Endothelial cell (in vitro differentiated cells): ENCODE measurements around the gene PLXNA2. TPM values are rescaled to one million over a fixed set of nuclear protein-coding genes. Genes with fewer than 3 reads are reported as not detected.

ENCODE experiments used
- DNase-seq: peaks from one replicate; pipeline ENCODE4 v3.0.0; 2021; ENCODE audit warnings: low spot score
- H3K27ac Mint-ChIP-seq: one replicate; pipeline ENCODE4 v1.8.0; 2021; ENCODE audit warnings: mixed read lengths, inconsistent platforms; ENCODE audit not compliant: unreplicated experiment
- H3K27me3 Mint-ChIP-seq: one replicate; pipeline ENCODE4 v1.8.0; 2021; ENCODE audit warnings: mild to moderate bottlenecking, moderate library complexity, mixed read lengths, inconsistent platforms; ENCODE audit not compliant: unreplicated experiment
- H3K36me3 Mint-ChIP-seq: one replicate; pipeline ENCODE4 v1.8.0; 2021; ENCODE audit warnings: mild to moderate bottlenecking, low read depth, mixed read lengths, inconsistent platforms; ENCODE audit not compliant: unreplicated experiment
- H3K4me1 Mint-ChIP-seq: one replicate; pipeline ENCODE4 v1.8.0; 2021; ENCODE audit warnings: mild to moderate bottlenecking, mixed read lengths, inconsistent platforms; ENCODE audit not compliant: unreplicated experiment
- H3K4me3 Mint-ChIP-seq: one replicate; pipeline ENCODE4 v1.8.0; 2021; ENCODE audit warnings: mild to moderate bottlenecking, mixed read lengths, inconsistent platforms; ENCODE audit not compliant: unreplicated experiment
- H3K9me3 Mint-ChIP-seq: one replicate; pipeline ENCODE4 v1.8.0; 2021; ENCODE audit warnings: mixed read lengths, inconsistent platforms; ENCODE audit not compliant: unreplicated experiment
- CTCF ChIP-seq: fragments of 200-600 bp; sonication (generic); IDR thresholded peaks from one replicate; pipeline ENCODE4 v1.5.0; 2021; ENCODE audit warnings: antibody characterized with exemption; ENCODE audit not compliant: unreplicated experiment
- total RNA-seq: library from RNA; stranded (reverse); fragmentation: NEBNext Ultra II Directional; extraction: Animal tissue kit (Norgen Biotek cat#: 25700); gene quantifications from one replicate; pipeline ENCODE4 v1.2.1, GENCODE V29; 2021; ENCODE audit not compliant: unreplicated experiment

Gene PLXNA2
- total RNA-seq, 1 donor from 2014 or later = 25.6 TPM

GRCh38 chr1:208162903-208163302 is 81.3 kb downstream of the PLXNA2 start:
- no peak for DNase-seq
- no peaks in the 10 kb centered on the region for H3K36me3 Mint-ChIP-seq
- no peak for TF ChIP-seq CTCF
- peaks cover 66% of the 10 kb centered on the region for H3K4me1 Mint-ChIP-seq
- no peaks in the 10 kb centered on the region for H3K9me3 Mint-ChIP-seq
- H3K27me3 Mint-ChIP-seq = peaks cover 6% of the 10 kb centered on the region
- H3K27ac Mint-ChIP-seq = no peak overlapping the region
- H3K4me3 Mint-ChIP-seq = no peak overlapping the region

- Mint-ChIP-seq H3K36me3 (no peaks in the 10 kb centered on the region), H3K9me3 (no peaks in the 10 kb centered on the region), H3K4me1 (peaks cover 58% of the 10 kb centered on the region), H3K27ac (no peak overlapping the region), H3K4me3 (no peak overlapping the region), H3K27me3 (peaks cover 6% of the 10 kb centered on the region)
- DNase-seq = no peak
- TF ChIP-seq CTCF = no peak
Measured at GRCh38 chr1:208161656-208162375, 82.4 kb downstream of the PLXNA2 start.

GRCh38 chr1:208161005-208161404 is 83.2 kb downstream of the PLXNA2 start:
- no peak overlapping the region for H3K4me3 Mint-ChIP-seq
- no peak overlapping the region for H3K27ac Mint-ChIP-seq

GRCh38 chr1:208160259-208160819 is 83.8 kb downstream of the PLXNA2 start:
- Mint-ChIP-seq H3K36me3 (no peaks in the 10 kb centered on the region), H3K9me3 (no peaks in the 10 kb centered on the region), H3K4me1 (peaks cover 45% of the 10 kb centered on the region)

More at GRCh38 chr1:208161005-208161404, 83.2 kb downstream of the PLXNA2 start:
- Mint-ChIP-seq H3K9me3 (no peaks in the 10 kb centered on the region), H3K27me3 (peaks cover 6% of the 10 kb centered on the region), H3K36me3 (no peaks in the 10 kb centered on the region), H3K4me1 (peaks cover 52% of the 10 kb centered on the region)
- no peak for DNase-seq
- TF ChIP-seq CTCF = no peak

More at GRCh38 chr1:208160259-208160819, 83.8 kb downstream of the PLXNA2 start:
- DNase-seq = no peak
- Mint-ChIP-seq H3K4me3 (no peak overlapping the region), H3K27me3 (peaks cover 4% of the 10 kb centered on the region), H3K27ac (no peak overlapping the region)
- TF ChIP-seq CTCF = no peak
